GM23248 (cell line): ENCODE results near the gene SGPL1. TPM values are rescaled to one million over a fixed set of nuclear protein-coding genes. Genes with fewer than 3 reads are reported as not detected.
"Not testable (repeated sequence)": the region's sequence is repeated elsewhere in the genome, so short reads cannot be mapped to it uniquely, and the experiment has no call there.

Experiments used
- DNase-seq: peaks from one replicate; pipeline ENCODE4 v3.0.0-alpha.2; 2015
- H2AFZ ChIP-seq: fragments of 200-600 bp; sonication (generic); 2 replicates; pipeline ENCODE4 v1.6.1; 2016; ENCODE audit warnings: antibody characterized with exemption
- H3F3A ChIP-seq: fragments of 200-600 bp; sonication (generic); 2 replicates; pipeline ENCODE4 v1.6.1; 2016; ENCODE audit warnings: mild to moderate bottlenecking, antibody characterized with exemption, mixed run types; ENCODE audit not compliant: insufficient read depth
- H3K27ac ChIP-seq: fragments of 200-600 bp; sonication (generic); 2 replicates; pipeline ENCODE4 v1.5.1; 2016; ENCODE audit warnings: mild to moderate bottlenecking
- H3K27me3 ChIP-seq: fragments of 200-600 bp; sonication (generic); replicated peaks from 2 replicates; pipeline ENCODE4 v1.6.1; 2016; ENCODE audit warnings: mild to moderate bottlenecking; ENCODE audit not compliant: insufficient read depth
- H3K36me3 ChIP-seq: fragments of 200-600 bp; sonication (generic); 2 replicates; pipeline ENCODE4 v1.6.1; 2016; ENCODE audit warnings: low read depth, mild to moderate bottlenecking
- H3K4me1 ChIP-seq: fragments of 200-600 bp; sonication (generic); 2 replicates; pipeline ENCODE4 v1.6.1; 2016; ENCODE audit warnings: mild to moderate bottlenecking; ENCODE audit not compliant: insufficient read depth
- H3K4me2 ChIP-seq: fragments of 200-600 bp; sonication (generic); one replicate; pipeline ENCODE4 v1.6.1; 2016; ENCODE audit warnings: mild to moderate bottlenecking; ENCODE audit not compliant: unreplicated experiment
- H3K4me3 ChIP-seq: fragments of 200-600 bp; sonication (generic); 2 replicates; pipeline ENCODE4 v1.5.1; 2016; ENCODE audit warnings: mild to moderate bottlenecking
- H3K79me2 ChIP-seq: fragments of 200-600 bp; sonication (generic); 2 replicates; pipeline ENCODE4 v1.6.1; 2016; ENCODE audit warnings: mild to moderate bottlenecking; ENCODE audit not compliant: insufficient read depth
- H3K9ac ChIP-seq: fragments of 200-600 bp; sonication (generic); 2 replicates; pipeline ENCODE4 v1.6.1; 2016; ENCODE audit warnings: mild to moderate bottlenecking
- H3K9me2 ChIP-seq: fragments of 200-600 bp; sonication (generic); 2 replicates; pipeline ENCODE4 v1.6.1; 2016; ENCODE audit warnings: mixed run types, mild to moderate bottlenecking, moderate library complexity; ENCODE audit not compliant: insufficient read depth
- H3K9me3 ChIP-seq: fragments of 200-600 bp; sonication (generic); one replicate; pipeline ENCODE4 v1.6.1; 2017; ENCODE audit warnings: low read depth
- H4K20me1 ChIP-seq: fragments of 200-600 bp; sonication (generic); 2 replicates; pipeline ENCODE4 v1.6.0; 2016; ENCODE audit not compliant: insufficient read depth
- EZH2 ChIP-seq: fragments of 200-600 bp; sonication (generic); IDR thresholded peaks from 2 replicates; pipeline ENCODE4 v1.6.1; 2018; ENCODE audit warnings: antibody characterized with exemption, mild to moderate bottlenecking; ENCODE audit not compliant: insufficient read depth, poor library complexity, severe bottlenecking
- EZH2phosphoT487 ChIP-seq: fragments of 200-600 bp; sonication (generic); IDR thresholded peaks from 2 replicates; pipeline ENCODE4 v1.6.1; 2018; ENCODE audit warnings: antibody characterized with exemption, moderate library complexity, mild to moderate bottlenecking, low read depth; ENCODE audit not compliant: insufficient read depth
- WGBS, 2 experiments: methylation state at CpG; one replicate each; pipeline ENCODE4 v1.1.6; 2015 to 2017; ENCODE audit warnings: low lambda C conversion rate in 2 of 2, low coverage in 1 of 2; ENCODE audit errors: missing lambda C conversion rate in 2 of 2; 5-methylcytosine and 5-hydroxymethylcytosine counted together
- in situ Hi-C: fragments of 300-500 bp; cut with MboI; formaldehyde crosslinking; loops from 2 replicates; pipeline ENCODE4 v1.15.0; 2020
- polyA plus RNA-seq: library from polyadenylated mRNA; unstranded; fragments of >200 nt; fragmentation: Nextera tagmentation; extraction: Ambion mirVana; gene quantifications from 2 replicates; pipeline ENCODE4 v1.2.1, GENCODE V29; 2016
- total RNA-seq: library from RNA; depleted of rRNA; stranded (reverse); fragments of >200 nt; shearing (Covaris generic); gene quantifications from 2 replicates; pipeline ENCODE4 v1.2.3, GENCODE V29; 2014

SGPL1 gene
- total and polyA plus RNA-seq, 2 experiments from 2014 or later: 18.2 to 27.5 TPM

- Histone ChIP-seq H3K4me3 (no peak overlapping the region), H4K20me1 (no peaks in the 10 kb centered on the region), H3K27me3 (peaks cover 56% of the 10 kb centered on the region), H3K27ac (no peak overlapping the region), H3K4me2 (no peak overlapping the region), H3K9ac (no peak overlapping the region), H2AFZ (no peak overlapping the region), H3F3A (no peaks in the 10 kb centered on the region), H3K9me2 (no peaks in the 10 kb centered on the region), H3K4me1 (no peaks in the 10 kb centered on the region), H3K9me3 (no peaks in the 10 kb centered on the region), H3K36me3 (no peaks in the 10 kb centered on the region), H3K79me2 (no peaks in the 10 kb centered on the region)
- no peak for TF ChIP-seq EZH2phosphoT487
- no peak for TF ChIP-seq EZH2
- in situ Hi-C loops: no loop called here
- DNase-seq: no peak
- WGBS, 2 experiments: 16 to 24% methylated on average over 11 to 20 of the region's 22 CpGs
Measured at GRCh38 chr10:70918851-70919530, 103.2 kb downstream of the SGPL1 start.

GRCh38 chr10:70919906-70920305 lies 104.2 kb downstream of the SGPL1 start:
- not testable (repeated sequence) for H3F3A ChIP-seq, H3K9me2 ChIP-seq, H3K9ac ChIP-seq, H3K27ac ChIP-seq, H3K4me1 ChIP-seq, H3K4me3 ChIP-seq, H3K4me2 ChIP-seq, H2AFZ ChIP-seq, H3K9me3 ChIP-seq, H3K36me3 ChIP-seq, H4K20me1 ChIP-seq, H3K79me2 ChIP-seq, DNase-seq
- in situ Hi-C loops: loop anchor here (10.0 kb wide), 2 partner anchors 285 to 365 kb away; no protein-coding TSS in a partner anchor
- 52 to 62% methylated on average over 9 of the region's 10 CpGs for WGBS, 2 experiments
- peaks cover 48% of the 10 kb centered on the region for H3K27me3 ChIP-seq

- Histone ChIP-seq H3K36me3 (no peaks in the 10 kb centered on the region), H4K20me1 (no peaks in the 10 kb centered on the region), H3K27me3 (peaks cover 42% of the 10 kb centered on the region), H3K27ac (no peak overlapping the region), H3K9me3 (no peaks in the 10 kb centered on the region), H3K79me2 (no peaks in the 10 kb centered on the region), H3K9me2 (no peaks in the 10 kb centered on the region), H3K4me3 (no peak overlapping the region), H2AFZ (no peak overlapping the region), H3F3A (no peaks in the 10 kb centered on the region), H3K4me2 (no peak overlapping the region), H3K9ac (no peak overlapping the region), H3K4me1 (no peaks in the 10 kb centered on the region)
- WGBS, 2 experiments: 50 to 56% methylated on average over 4 of the region's 4 CpGs
- in situ Hi-C loops: loop anchor here (10.0 kb wide), 2 partner anchors 284 to 364 kb away; no protein-coding TSS in a partner anchor
- no peak for DNase-seq
- no peak for TF ChIP-seq EZH2
Measured at GRCh38 chr10:70920519-70920918, 104.8 kb downstream of the SGPL1 start.

GRCh38 chr10:70921285-70921684 lies 105.5 kb downstream of the SGPL1 start:
- WGBS, 2 experiments: 3 to 7% methylated on average over 1 of the region's 1 CpG
- Histone ChIP-seq H3K9me2 (no peaks in the 10 kb centered on the region), H3K9me3 (no peaks in the 10 kb centered on the region), H3K4me3 (no peak overlapping the region), H2AFZ (no peak overlapping the region), H3F3A (no peaks in the 10 kb centered on the region), H4K20me1 (no peaks in the 10 kb centered on the region), H3K27ac (no peak overlapping the region), H3K27me3 (peaks cover 38% of the 10 kb centered on the region), H3K4me1 (no peaks in the 10 kb centered on the region), H3K9ac (no peak overlapping the region), H3K79me2 (no peaks in the 10 kb centered on the region), H3K36me3 (no peaks in the 10 kb centered on the region), H3K4me2 (no peak overlapping the region)
- in situ Hi-C loops: loop anchor here (10.0 kb wide), 2 partner anchors 284 to 364 kb away; no protein-coding TSS in a partner anchor
- TF ChIP-seq EZH2phosphoT487 (no peak), EZH2 (no peak)
- DNase-seq: no peak
